Transverse colon (tissue), 4 donors: ENCODE results near the gene RPLP1. TPM values are rescaled to one million over a fixed set of nuclear protein-coding genes. Genes with fewer than 3 reads are reported as not detected.
A peak's percentile ranks its signal among the peaks of the same experiment; 100 is the strongest.

Experiments
- DNase-seq: peaks from one replicate; pipeline ENCODE4 v3.0.0-alpha.2; 2019
- H3K27ac ChIP-seq, 4 donors: fragments of 200-600 bp; sonication (generic); 2 replicates each; pipeline ENCODE4 v1.5.1; 2016 to 2018; ENCODE audit warnings: inconsistent platforms in 4 of 4
- H3K27me3 ChIP-seq: fragments of 200-600 bp; sonication (generic); 2 replicates; pipeline ENCODE4 v1.5.1; 2017; ENCODE audit warnings: inconsistent platforms
- H3K36me3 ChIP-seq, 4 donors: fragments of 200-600 bp; sonication (generic); 2 replicates each; pipeline ENCODE4 v1.5.1; 2017 to 2019; ENCODE audit warnings: inconsistent platforms in 4 of 4
- H3K4me1 ChIP-seq, 4 donors: fragments of 200-600 bp; sonication (generic); 2 replicates each; pipeline ENCODE4 v1.5.1; 2017 to 2020; ENCODE audit warnings: inconsistent platforms in 4 of 4
- H3K4me3 ChIP-seq, 4 donors: fragments of 200-600 bp; sonication (generic); 1 replicate in 1 of 4; 2 replicates in 3 of 4; pipeline versions ENCODE4 v1.5.1 to v1.6.1; 2017 to 2019; ENCODE audit warnings: inconsistent platforms in 4 of 4
- H3K9me3 ChIP-seq, 2 donors: fragments of 200-600 bp; sonication (generic); 2 replicates each; pipeline ENCODE4 v1.5.1; 2017 to 2019; ENCODE audit warnings: inconsistent platforms in 2 of 2
- EP300 ChIP-seq: sonication (generic); formaldehyde crosslinking; IDR thresholded peaks from one replicate; pipeline ENCODE4 v1.6.1; 2017; ENCODE audit warnings: antibody characterized with exemption, low read depth
- POLR2A ChIP-seq: fragments of 450-650 bp; IDR thresholded peaks from one replicate; pipeline ENCODE4 v1.6.1; 2016; ENCODE audit warnings: antibody characterized with exemption, mild to moderate bottlenecking, moderate library complexity
- POLR2AphosphoS5 ChIP-seq, 3 donors: sonication (generic); formaldehyde crosslinking; IDR thresholded peaks; one replicate each; pipeline ENCODE4 v1.6.1; 2016; ENCODE audit warnings: antibody characterized with exemption in 3 of 3
- WGBS, 2 donors: methylation state at CpG; one replicate each; pipeline ENCODE4 v1.1.5; 2018; ENCODE audit warnings: low coverage in 1 of 2; 5-methylcytosine and 5-hydroxymethylcytosine counted together
- in situ Hi-C, 4 donors: fragments of 200-750 bp; cut with MboI; loops; one replicate each; pipeline versions ENCODE4 v1.15.0 to v1.15.1; 2017; ENCODE audit warnings: low sequenced_read_pairs in 3 of 4, low pct_ligation_motif_present in 1 of 4, low pct_unique_long_range_greater_than_20kb in 1 of 4
- intact Hi-C: fragments of 100-400 bp; cut with DNase I; formaldehyde crosslinking; loops from one replicate; pipeline ENCODE4 v1.15.1; 2023; ENCODE audit warnings: low total_unique reads
- total RNA-seq, 4 donors: library from RNA; depleted of rRNA; stranded (reverse); fragments of >200 nt; gene quantifications; one replicate each; pipeline ENCODE4 v1.1.0, GENCODE V29; 2016
- TF ChIP-seq, protein P1 (sequence below), 5 experiments: fragments of 200-600 bp in 3 of 5; fragments of 450-650 bp in 2 of 5; sonication (generic) in 3 of 5; IDR thresholded peaks; 1 replicate in 2 of 5; 2 replicates in 3 of 5; pipeline ENCODE4 v1.5.1; 2016 to 2017; ENCODE audit warnings: antibody characterized with exemption in 5 of 5, inconsistent platforms in 3 of 5, mild to moderate bottlenecking in 2 of 5, moderate library complexity in 1 of 5

Gene RPLP1
- total RNA-seq, 4 donors from 2014 or later: 279 to 742 (median 450) TPM

DNA sequence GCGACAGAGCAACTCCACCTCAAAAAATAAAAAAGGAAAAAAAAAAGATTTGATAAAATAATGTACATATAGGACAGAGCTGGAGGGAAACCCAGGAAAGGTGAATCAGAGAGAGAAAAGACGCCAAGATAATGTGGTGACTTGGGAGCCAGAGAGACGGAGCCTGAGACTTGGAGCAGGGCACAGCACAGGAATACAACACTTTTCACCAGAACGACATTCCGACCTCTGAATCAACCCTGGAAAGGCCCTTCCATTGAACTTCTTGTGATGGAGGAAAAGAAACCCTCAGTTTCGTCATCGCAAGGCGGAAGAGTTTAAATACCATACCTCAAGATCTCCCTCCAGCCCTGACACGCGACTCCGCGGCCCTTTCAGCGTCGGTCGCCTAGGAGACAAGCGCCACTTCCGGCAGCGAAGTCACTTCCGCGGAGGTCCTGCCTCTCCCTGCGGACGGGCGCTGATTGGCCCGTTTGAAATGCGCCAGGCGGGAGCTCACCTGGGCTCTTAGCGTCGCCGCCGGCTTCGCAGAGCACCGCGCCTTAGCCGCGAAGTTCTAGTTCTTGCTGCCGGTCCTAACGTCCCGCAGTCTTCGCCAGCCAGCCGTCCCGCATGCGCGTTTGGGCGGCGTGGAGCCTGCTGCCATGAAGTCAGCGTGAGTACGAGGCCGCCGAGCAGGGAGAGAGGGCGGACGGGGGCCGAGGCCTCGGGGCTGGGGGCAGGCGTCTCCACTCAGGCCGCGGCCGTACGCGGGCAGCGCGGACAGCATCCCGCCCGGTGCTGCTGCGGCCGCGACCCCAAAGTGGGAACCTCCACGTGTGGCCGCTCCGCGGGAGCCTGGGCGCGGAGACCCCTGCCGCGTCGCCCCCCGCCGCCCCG lies 38.6 kb upstream of the RPLP1 start, which contains the start of gene KIF23:
KIF23 (plus strand) TSS at position 528 of the 879 bp plus-strand sequence; CDS start at position 645, 117 bp downstream.
- peak within 1 kb of the TSS; percentile 63 to 84 (median 76) for H3K27ac ChIP-seq

DNA sequence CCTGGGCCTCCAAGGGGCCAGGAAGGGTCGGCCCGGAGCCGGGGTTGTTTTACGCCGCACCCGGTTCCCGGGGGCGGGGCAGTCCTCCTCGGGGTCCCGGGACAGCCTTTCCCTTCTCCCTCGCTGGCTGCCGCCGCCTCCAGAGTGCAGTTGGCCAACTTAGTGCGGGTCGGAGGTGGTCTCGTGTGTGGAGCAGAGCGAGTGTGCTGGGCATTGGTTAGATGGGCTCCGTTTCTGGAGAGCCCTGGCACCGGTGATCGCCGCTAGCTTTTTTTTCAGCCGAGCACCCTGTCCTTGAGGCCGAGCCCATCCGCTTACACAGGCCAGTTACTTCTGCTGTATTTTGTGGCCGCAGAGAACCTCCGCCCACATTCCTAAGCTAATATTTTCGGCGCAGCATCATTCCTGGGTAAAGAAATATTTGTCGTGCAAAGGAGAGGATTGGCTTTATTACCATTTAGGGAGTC lies 37.9 kb upstream of the RPLP1 start:
- in situ Hi-C loops: no loop called here

More for the DNA sequence above, 38.6 kb upstream of the RPLP1 start, which contains the start of gene KIF23:
- in situ Hi-C loops (no loop called here), intact Hi-C loops (no loop called here)
- 5 to 18% methylated on average over 5 to 26 of the region's 78 CpGs for WGBS, 2 donors
- peaks cover 0 to 14% (median 9%) of the 10 kb centered on the region in 4 donors for H3K4me1 ChIP-seq
- H3K9me3 ChIP-seq: no peaks in the 10 kb centered on the region
- H3K4me3 ChIP-seq: peak within 1 kb of the TSS; percentile 43 to 98 (median 92)
- DNase-seq: peak; percentile 95
- no peaks in the 10 kb centered on the region for H3K27me3 ChIP-seq
- TF ChIP-seq POLR2A (no peak), EP300 (no peak), POLR2AphosphoS5 (IDR thresholded peaks at IDR 0.05) (peak; percentile 32 to 54 (median 50))
- TF ChIP-seq, protein P1, sequence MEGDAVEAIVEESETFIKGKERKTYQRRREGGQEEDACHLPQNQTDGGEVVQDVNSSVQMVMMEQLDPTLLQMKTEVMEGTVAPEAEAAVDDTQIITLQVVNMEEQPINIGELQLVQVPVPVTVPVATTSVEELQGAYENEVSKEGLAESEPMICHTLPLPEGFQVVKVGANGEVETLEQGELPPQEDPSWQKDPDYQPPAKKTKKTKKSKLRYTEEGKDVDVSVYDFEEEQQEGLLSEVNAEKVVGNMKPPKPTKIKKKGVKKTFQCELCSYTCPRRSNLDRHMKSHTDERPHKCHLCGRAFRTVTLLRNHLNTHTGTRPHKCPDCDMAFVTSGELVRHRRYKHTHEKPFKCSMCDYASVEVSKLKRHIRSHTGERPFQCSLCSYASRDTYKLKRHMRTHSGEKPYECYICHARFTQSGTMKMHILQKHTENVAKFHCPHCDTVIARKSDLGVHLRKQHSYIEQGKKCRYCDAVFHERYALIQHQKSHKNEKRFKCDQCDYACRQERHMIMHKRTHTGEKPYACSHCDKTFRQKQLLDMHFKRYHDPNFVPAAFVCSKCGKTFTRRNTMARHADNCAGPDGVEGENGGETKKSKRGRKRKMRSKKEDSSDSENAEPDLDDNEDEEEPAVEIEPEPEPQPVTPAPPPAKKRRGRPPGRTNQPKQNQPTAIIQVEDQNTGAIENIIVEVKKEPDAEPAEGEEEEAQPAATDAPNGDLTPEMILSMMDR (IDR thresholded peaks at IDR 0.05): no peak
- no peaks in the 10 kb centered on the region for H3K36me3 ChIP-seq

DNA sequence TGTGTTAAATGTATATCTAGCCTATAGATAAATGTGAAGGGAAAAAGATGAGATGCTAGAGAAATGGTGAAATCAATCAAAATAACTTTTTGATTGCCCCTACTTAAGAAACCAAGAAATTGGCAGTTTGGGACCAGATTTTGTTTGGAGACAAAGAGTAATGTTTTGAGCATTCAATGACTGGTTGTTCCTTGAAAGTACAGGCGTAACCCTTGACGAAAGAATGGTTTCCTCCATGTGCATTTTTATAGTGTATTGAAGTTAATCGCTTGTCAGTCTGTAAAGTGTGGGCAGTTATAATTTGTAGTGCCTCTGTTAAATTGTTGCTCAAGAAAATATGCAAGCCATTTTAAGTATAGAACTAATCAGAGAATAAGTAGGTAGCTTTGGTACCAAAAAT lies 37.2 kb upstream of the RPLP1 start:
- no peaks in the 10 kb centered on the region for H3K27me3 ChIP-seq
- 72% methylated on average over 3 of the region's 3 CpGs; no CpG with 5 or more reads in 1 of the 2 donors for WGBS, 2 donors
- no peaks in the 10 kb centered on the region for H3K9me3 ChIP-seq
- no peak overlapping the region for H3K27ac ChIP-seq
- H3K4me1 ChIP-seq: peaks cover 0 to 14% (median 9%) of the 10 kb centered on the region in 4 donors
- H3K36me3 ChIP-seq: no peaks in the 10 kb centered on the region
- in situ Hi-C loops: no loop called here
- DNase-seq: no peak
- TF ChIP-seq, protein P1 (IDR thresholded peaks at IDR 0.05): no peak
- TF ChIP-seq POLR2A (no peak), EP300 (no peak)
- intact Hi-C loops: no loop called here
- peak overlapping the region in 2 of 4 donors; percentile 94 to 98 for H3K4me3 ChIP-seq

More for the DNA sequence above, 37.9 kb upstream of the RPLP1 start:
- 0% methylated on average over 16 of the region's 29 CpGs; no CpG with 5 or more reads in 1 of the 2 donors for WGBS, 2 donors
- DNase-seq: peak; percentile 20
- peaks cover 0 to 14% (median 9%) of the 10 kb centered on the region in 4 donors for H3K4me1 ChIP-seq
- H3K27me3 ChIP-seq: no peaks in the 10 kb centered on the region
- peak overlapping the region; percentile 63 to 84 (median 76) for H3K27ac ChIP-seq
- no peaks in the 10 kb centered on the region for H3K9me3 ChIP-seq
- H3K36me3 ChIP-seq: no peaks in the 10 kb centered on the region
- H3K4me3 ChIP-seq: peak overlapping the region; percentile 43 to 98 (median 92)
- TF ChIP-seq, protein P1 (IDR thresholded peaks at IDR 0.05): no peak
- peak in 2 of 3 donors; percentile 14 to 17 for TF ChIP-seq POLR2AphosphoS5 (IDR thresholded peaks at IDR 0.05)
- intact Hi-C loops: no loop called here

DNA sequence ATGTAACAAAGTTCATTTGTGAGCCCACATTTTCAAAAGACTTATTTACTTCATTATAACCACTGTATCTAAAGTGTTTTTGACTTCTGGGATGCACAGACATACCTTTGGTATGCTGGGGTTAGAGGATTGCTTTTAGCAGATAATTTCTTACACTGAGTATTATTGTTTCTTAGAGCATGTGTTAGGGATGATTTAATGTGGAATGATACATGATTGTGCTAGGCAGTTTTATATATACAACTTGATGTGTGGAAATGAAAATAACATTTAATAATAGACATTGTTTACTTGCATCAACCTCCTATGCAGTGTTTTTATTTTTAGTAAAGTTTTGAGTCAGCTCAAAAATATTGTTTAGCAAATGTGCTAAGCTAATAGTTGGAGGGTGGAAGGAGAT lies 35.0 kb upstream of the RPLP1 start:
- Histone ChIP-seq H3K4me1 (peaks cover 0 to 14% (median 9%) of the 10 kb centered on the region in 4 donors), H3K36me3 (no peaks in the 10 kb centered on the region), H3K27ac (no peak overlapping the region), H3K4me3 (no peak overlapping the region), H3K9me3 (no peaks in the 10 kb centered on the region), H3K27me3 (no peaks in the 10 kb centered on the region)
- in situ Hi-C loops (no loop called here), intact Hi-C loops (no loop called here)
- TF ChIP-seq, protein P1 (IDR thresholded peaks at IDR 0.05): no peak
- DNase-seq: no peak
